Smooth muscle cell of the brain vasculature (primary cell): ENCODE data around the gene BCL7B.
A peak's percentile ranks its signal among the peaks of the same experiment; 100 is the strongest.
"Not testable (repeated sequence)": the region's sequence is repeated elsewhere in the genome, so short reads cannot be mapped to it uniquely, and the experiment has no call there.

Experiments used
- DNase-seq: peaks from one replicate; pipeline ENCODE4 v3.0.0-alpha.2; 2012; ENCODE audit warnings: low read depth, low spot score

The BCL7B gene

DNA sequence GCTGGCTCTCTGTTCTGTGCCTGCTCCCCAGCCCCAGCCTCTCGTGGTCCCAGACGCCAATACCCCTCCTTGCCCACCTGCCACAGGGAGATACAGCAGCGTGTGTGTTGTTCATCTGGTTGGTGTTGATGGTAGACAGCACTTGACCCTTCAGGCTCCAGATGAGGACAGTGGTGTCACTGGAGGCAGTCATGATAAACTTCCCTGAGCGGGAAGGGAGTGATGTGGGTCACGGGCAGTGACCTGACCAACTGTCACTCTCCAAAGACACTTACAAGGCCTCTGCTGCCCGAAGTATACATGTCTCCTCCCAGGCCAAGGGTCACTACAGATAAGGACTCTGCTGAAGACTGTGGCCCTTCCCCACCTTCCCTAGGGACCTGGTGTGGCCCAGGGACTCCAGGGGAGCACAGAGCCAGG is 15.3 kb upstream of the BCL7B start:
- no peak for DNase-seq

DNA sequence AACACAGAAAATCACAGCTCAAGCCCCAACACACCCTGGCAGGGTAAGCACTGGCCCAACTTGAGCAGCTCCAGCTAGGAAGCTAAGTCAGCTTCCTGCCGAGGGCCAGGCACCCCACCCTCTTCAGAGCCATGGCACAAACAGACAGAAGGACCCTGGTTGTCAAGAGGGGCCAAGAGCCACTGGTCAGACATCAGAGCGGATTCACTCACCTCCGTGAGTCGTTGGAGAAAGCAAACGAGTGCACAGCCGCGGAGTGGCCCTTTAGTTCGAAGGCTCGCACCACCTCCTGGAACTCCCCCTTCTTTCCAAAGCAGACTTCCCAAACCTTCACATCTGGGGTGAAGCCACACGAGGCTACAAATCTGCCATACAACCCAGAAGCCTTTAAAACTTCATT is 13.5 kb upstream of the BCL7B start:
- no peak for DNase-seq

DNA sequence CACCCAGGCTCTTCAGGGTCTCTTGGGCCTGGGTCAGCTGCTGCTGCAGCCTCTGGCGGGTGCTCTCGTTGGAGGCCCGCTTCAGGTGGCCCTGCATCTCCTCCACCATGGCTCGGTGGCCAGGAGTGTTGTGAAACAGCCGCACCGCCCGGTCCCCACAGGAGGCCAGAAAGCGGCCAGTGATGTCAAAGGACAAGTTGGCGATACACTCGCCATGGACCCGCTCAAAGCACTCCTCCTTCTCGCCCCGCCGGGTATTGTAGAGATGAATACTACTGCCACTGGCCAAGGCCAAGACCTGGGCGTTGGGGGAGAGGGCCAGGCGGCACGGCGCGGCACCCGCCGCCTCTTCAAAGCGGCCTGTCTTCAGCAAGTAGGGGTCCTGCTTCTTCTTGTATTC is 13.0 kb upstream of the BCL7B start:
- DNase-seq = no peak

DNA sequence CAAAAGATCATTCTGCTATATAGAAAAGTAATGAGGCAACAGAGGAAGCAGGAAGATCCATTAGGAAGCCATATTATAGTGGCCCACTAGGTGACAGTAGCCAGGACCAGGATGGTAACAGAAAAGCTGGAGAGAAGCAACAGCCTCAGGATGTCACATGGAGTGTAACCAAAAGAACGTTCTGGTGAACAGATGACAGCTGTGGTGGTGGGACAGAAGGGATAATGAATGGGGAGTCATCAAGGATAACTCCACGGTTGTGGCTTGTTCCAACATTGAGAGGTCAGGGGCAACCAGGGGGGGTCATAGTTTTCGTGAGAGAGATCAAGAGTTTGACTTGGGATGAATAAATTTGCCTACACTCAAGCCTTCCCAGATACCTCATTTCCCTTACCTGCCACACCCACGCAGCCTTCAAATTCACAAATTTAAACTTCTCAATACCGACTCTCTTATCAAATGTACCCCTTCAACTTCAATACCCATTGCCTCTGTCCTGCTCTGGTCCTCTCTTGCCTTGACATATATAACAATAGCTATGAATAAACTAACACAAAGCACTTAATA is 11.6 kb upstream of the BCL7B start:
- DNase-seq = no peak

DNA sequence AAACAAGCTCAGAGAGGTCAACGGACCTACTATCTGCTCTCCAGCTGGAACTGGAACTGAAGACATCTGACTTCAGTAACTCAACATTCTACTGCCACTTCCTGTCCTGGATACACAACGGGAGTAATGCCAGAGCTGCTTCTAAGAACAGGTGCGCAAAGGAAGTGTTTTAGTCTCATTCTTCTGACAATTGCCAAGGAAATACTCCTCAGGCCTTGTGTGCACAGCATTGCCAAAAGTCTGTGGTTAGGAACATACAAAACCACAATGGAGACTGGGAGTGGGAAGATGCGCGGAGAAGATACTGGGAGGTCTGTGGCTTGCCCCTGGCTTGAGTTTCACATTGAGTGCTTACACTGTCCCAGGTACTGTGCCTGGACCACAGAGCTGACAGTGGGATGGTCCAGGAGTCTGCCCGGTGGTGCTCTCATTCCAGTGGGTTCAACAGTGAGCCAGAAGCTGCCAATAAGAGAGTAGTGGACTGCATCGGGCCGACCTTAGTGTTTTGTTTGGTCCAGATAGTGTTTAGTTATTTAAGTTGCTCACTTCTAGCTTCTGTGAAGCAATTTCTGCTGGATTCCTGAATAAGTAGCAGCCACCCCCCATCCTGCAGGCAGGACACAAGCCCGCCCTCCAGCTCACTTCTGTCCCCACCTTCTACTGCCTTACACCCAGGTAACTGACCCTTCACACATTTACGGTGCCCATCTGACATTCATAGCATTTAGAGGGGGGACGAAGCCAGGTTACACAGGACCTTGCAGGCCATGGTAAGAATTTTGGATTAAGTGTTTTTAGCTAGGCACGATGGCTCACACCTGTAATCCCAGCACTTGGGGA is 10.6 kb upstream of the BCL7B start:
- DNase-seq = no peak

DNA sequence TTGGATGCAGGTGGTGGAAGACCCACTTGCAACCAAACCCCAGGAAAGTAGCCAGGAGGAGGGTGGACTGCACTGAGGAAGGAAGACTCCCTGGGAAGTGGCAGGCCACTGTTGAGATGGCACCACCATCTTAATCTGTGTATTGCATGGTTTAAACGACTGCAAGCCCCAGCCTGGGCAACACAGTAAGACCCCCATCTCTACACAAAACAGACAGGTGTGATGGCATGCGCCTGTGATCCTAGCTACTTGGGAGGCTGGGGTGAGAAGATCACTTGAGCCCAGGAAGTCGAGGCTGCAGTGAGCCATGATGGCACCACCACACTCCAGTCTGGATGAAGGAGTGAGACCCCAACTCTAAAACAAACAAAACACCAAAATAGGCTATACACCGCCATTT is 9.7 kb upstream of the BCL7B start:
- no peak for DNase-seq

DNA sequence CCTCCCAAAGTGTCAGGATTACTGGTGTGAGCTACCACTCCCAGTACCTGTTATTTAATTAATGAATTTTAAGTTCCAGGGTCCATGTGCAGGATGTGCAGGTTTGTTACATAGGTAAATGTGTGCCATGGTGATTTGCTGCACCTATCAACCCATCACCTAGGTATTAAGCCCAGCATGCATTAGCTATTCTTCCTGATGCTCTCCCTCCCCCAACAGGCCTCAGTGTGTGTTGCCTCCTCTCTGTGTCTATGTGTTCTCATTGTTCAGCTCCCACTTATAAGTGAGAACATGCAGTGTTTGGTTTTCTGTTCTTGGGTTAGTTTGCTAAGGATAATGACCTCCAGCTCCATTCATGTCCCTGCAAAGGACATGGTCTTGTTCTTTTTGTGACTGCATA is 8.9 kb upstream of the BCL7B start:
- DNase-seq = not testable (repeated sequence)

DNA sequence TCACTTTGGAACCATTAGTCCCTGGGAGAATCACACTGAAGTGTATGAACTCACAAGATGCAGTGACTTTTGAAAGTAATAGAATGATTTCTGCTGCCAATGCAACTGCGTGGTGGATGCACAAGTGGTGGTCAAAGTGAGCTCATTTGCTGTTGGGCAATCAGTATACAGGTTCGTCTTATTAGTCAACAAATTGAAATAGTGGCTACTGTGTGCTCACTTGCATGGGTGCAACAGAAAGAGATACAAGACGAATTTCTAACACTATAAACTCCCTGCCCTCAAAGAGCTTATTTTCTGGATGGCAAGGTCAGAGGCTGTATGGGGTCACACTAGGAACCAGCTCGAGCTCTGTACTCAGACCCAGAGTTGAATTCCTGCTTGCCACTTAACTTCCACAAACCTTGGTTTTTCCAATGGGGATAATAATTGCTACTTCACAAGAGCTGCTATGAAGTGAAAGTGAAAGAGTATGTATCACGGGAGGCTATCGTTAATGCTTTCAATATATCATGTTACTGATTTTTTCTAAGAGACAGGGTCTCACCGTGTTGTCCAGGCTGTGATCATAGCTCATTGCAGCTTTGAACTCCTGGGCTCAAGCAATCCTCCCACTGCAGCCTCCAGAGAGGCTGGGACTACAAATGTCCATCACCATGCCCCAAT is 8.3 kb upstream of the BCL7B start:
- DNase-seq = no peak

DNA sequence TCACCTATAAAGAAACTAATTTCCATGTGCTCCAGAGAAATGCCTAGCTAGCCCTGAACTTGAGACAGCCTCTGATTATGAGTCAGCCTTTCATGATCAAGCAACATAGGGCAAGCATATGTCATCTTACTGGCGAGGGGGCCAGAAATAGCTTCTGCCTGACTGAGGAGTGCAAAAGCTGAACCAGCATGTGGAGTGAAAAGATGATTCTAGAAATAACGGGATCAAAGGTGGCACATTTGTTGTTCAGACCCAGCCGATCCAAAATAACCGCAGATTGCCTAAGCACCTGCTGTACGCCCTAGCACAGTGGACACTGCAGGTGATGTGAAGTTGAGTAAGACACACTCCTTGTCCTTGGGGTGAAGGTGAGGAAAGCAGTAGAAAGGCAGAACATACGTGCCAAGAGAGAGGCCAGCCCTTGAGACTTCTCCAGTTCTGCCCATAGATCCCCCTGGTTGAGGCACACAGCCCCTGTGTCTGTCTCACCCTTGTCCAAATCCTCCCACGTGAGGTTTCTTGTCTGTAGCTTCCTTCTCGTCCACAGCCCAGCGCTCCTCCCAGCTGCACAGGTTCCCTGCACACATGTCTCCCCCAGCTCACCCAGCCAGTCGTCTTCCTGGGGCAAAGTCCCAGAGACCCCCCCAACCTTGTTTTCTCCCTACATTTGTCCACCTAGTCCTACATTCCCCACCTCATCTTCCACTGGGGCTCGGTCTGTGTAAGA is 2.8 kb upstream of the BCL7B start:
- no peak for DNase-seq

DNA sequence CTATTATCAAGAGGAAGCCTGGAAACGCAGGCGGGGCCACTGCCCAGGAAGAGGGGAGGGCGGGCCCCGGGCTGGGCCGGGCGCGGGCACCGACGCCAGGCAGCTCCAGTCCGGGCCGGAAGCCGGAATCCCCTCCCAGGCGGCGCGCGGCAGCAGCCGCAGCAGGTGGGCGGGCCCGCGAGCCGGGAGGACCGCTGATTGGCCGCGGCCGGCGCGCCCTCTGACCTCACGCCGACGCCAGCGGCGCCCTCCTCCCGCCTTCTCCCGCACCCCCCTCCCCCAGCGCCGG is 438 bp downstream of the BCL7B start:
- peak; percentile 69 for DNase-seq

DNA sequence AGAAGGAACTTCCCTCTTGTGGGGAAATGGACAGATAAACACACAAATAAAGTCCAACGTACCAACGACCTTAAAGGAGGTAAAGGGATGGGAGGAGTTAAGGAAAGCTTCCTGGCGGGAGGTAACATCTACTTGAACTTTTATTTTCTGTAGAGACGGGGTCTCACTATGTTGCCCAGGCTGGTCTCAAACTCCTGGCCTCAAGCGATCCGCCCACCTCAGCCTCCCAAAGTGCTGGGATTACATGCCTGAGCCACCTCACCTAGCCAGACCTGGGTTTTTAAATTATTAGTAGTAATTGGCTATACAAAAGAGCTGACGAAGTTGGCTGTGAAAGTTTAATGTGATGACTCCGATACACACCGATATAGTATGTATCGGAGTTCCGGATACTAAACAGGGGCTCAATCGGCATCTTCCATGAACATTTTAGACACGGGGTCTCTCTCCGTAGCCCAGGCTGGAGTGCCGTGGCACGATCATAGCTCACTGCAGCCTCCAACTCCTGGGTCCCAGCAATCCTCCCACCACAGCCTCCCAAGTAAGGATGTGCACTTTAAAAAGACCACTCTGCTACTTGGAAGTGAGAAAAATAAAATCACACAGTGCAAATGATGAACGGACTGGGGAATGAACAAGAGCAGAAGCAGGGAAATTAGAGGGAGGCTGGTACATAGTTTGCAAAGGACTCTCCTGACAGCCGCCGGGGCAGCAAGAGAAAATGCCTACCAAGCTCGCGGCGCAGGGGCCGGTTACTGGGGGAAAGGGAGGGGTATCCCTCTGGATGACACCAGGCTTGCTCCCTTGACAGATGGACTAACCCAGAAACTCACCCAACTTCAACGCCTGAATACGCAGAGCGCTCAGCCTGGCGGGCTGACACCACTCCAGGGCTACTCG is 1.0 kb downstream of the BCL7B start:
- no peak for DNase-seq

DNA sequence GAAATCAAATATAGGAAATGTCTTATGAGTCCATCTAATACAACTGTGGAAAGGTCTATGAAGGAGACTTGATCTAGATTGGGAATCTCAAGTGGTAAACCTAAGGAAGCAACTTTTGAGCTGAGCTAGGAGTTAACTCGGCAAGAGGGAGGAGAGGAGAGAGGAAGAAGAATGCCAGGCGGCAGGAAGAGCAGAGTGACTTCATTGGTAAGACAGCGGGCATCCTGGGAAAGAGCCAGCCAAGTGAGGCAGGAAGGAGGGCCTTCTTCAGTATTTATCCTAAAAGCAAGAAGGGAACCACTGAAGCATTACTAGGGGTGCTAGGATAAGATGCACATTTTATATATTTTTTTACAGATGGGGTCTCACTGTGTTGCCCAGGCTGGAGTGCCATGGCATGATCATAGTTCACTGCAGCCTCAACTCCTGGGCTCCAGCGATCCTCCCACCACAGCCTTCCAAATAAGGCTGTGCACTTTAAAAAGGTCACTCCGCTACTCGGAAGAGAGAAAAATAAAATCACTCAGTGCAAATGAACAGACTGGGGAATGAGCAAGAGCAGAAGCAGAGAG is 2.0 kb downstream of the BCL7B start:
- DNase-seq = no peak

DNA sequence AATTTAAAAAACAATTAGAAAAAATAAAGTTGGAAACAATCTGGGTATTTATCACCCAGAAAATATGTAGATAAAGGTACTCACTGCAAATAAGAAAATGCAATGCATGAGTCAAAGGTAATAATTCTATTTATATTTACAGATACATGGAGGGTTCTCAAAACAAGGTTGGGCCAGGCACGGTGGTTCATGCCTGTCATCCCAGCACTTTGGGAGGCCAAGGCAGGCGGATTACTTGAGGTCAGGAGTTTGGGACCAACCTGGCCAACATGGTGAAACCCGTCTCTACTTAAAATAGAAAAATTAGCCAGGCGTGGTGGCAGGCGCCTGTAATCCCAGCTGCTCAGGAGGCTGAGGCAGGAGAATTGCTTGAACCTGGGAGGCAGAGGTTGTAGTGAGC is 7.4 kb downstream of the BCL7B start:
- DNase-seq = not testable (repeated sequence)

DNA sequence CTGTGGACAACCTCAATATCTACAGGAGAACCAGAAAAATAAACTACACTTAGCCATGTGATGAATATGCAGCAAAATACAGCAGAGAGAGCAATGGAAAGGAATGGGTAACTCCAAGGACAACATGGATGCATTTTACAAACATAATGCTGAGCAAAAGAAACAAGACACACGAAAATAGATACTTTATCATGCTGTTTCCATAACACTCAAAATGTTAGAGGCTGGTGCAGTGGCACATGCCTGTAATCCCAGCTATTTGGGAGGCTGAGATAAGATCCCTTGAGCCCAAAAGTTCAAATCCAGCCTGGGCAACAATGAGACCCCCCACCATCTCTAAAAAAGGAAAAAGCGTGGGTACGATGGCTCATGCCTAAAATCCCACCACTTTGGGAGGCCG is 8.3 kb downstream of the BCL7B start:
- DNase-seq = no peak

DNA sequence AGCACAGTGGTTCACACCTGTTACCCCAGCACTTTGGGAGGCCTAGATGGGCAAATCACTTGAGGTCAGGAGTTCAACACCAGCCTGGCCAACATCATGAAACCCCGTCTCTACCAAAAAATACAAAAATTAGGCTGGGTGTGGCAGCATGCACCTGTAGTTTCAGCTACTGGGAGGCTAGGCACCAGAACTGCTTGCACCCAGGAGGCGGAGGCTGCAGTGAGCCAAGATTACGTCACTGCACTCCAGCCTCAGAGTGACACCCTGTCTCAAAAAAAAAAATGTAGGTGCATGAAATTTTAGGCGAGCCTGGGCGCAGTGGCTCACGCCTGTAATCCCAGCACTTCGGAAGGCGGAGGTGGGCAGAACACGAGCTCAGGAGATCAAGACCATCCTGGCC is 9.6 kb downstream of the BCL7B start:
- no peak for DNase-seq

DNA sequence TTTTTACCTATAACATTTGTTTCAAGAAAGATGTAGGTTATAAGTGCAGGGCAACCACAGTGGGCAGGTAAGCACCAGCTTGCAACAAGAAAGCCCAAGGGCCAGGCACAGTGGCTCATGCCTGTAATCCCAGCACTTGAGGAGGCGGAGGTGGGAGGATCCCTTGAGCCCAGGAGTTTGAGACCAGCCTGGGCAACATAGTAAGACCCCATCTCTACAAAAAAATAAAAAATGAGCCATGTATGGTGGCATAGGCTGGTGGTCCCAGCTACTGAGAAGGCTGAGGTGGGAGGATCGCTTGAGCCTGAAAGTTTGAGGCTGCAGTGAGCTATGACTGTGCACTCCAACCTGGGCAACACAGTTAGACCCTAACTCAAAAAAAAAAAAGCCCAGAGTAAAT is 12.8 kb downstream of the BCL7B start:
- no peak for DNase-seq

DNA sequence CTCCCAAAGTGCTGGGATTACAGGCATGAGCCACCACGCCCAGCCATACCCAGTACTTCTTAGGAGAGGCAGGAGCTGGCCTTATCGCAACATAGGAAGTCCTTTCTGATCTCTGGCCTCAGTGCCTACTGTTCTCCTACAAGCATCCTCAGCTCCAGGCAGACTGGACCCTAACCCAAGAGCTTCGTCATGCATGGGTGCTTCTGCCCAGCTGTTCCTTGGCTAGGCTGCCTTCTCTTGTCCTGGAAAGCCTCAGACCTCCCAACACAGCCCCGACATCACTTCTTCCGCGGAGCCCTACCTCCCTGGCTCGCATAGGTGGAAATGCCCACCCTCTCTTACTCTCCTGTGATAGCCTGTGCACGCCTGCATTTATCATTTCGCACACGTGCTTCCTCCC is 15.8 kb downstream of the BCL7B start:
- DNase-seq = no peak

DNA sequence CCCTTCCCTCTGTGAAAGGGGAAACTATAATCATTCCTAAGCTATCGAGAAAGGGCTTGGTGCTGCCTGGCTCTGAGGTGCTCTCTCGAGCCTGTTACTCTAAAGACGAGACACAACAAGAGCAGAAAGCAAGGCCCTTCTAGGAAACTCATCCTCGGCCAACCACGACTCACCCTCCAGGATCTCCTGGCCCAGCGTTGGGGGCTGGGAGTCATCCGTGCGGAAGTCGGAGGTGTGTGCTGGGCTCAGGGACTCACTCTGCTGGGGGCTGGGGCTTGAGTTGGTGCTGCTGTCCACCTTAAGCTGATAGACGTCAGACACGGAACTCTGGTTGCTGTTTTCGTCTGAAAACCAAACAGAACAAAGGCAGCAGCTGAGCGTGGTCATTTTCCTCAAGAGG is 17.8 kb downstream of the BCL7B start:
- no peak for DNase-seq

DNA sequence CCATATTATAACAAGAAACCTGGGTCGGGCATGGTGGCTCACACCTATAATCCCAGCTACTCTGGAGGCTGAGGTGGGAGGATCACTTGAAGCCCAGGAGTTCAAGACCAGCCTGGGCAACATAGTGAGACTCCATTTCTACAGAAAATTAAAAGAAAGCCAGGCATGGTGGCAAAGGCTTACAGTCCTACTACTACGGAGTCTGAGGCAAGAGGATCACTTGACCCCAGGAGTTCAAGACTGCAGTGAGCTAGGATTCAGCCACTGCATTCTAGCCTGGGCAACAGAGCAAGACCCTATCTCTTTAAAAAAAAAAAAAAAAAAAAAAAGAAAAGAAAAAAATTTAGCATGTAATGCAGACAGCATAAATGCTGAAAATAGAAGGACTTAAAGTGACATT is 19.0 kb downstream of the BCL7B start:
- DNase-seq = not testable (repeated sequence)

DNA sequence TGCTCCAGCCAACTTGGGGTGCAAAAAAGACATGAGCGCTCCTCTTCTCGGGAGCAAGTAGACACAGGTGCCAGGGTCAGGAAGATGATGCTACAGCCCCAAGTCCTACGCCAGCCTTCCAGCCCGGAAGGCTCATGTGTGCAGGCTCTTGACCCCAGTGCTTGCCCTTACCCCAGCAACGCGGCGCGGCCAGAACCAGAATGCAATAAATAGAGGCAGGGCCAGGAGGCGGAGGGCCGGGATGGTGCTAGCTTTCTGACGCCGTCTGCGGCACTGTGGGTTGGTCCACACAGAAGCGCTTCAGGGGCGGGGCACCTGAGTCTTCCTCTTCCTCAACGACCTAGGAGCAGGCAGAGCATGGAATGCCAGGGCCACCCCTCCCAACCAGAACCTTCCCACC is 20.4 kb downstream of the BCL7B start:
- DNase-seq = no peak

DNA sequence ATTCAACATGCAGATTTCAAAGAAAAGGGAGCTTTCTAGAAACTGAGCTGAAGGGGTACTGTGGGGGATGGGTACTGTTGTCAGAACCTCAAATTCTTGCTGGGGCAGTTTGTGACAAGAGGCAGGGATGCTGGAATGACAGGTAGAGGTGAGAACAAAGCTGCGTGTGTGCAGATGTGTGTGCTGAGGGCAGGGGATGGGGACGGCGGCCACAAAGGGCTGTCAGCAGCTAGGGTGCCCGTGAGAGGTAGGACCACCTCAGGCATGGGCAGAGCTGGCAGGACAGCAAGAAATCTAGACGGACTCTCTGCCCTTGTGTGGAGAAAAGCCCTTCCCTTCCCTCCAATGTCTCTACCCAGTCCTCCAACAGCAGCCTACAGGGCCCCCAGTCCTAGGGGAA is 21.0 kb downstream of the BCL7B start:
- DNase-seq = no peak
